PFSK-1 (cell line): ENCODE results near the gene PI4KB.

Experiments
- TAF1 ChIP-seq: IDR thresholded peaks from 2 replicates; pipeline ENCODE4 v1.6.1; 2012; ENCODE audit warnings: low read length, control low read depth, borderline replicate concordance; ENCODE audit not compliant: insufficient read depth
- TF ChIP-seq, protein P1 (sequence below), 2 experiments: IDR thresholded peaks; 2 replicates each; pipeline versions ENCODE4 v1.6.1 to v1.8.0; 2011 to 2012; ENCODE audit warnings: low read depth in 2 of 2, low read length in 2 of 2, control low read depth in 1 of 2, inconsistent platforms in 1 of 2, mild to moderate bottlenecking in 1 of 2, moderate library complexity in 1 of 2; ENCODE audit not compliant: insufficient read depth in 1 of 2

GRCh38 chr1:151352021-151352718 is 25.0 kb upstream of the PI4KB start:
- TF ChIP-seq, protein P1, sequence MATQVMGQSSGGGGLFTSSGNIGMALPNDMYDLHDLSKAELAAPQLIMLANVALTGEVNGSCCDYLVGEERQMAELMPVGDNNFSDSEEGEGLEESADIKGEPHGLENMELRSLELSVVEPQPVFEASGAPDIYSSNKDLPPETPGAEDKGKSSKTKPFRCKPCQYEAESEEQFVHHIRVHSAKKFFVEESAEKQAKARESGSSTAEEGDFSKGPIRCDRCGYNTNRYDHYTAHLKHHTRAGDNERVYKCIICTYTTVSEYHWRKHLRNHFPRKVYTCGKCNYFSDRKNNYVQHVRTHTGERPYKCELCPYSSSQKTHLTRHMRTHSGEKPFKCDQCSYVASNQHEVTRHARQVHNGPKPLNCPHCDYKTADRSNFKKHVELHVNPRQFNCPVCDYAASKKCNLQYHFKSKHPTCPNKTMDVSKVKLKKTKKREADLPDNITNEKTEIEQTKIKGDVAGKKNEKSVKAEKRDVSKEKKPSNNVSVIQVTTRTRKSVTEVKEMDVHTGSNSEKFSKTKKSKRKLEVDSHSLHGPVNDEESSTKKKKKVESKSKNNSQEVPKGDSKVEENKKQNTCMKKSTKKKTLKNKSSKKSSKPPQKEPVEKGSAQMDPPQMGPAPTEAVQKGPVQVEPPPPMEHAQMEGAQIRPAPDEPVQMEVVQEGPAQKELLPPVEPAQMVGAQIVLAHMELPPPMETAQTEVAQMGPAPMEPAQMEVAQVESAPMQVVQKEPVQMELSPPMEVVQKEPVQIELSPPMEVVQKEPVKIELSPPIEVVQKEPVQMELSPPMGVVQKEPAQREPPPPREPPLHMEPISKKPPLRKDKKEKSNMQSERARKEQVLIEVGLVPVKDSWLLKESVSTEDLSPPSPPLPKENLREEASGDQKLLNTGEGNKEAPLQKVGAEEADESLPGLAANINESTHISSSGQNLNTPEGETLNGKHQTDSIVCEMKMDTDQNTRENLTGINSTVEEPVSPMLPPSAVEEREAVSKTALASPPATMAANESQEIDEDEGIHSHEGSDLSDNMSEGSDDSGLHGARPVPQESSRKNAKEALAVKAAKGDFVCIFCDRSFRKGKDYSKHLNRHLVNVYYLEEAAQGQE (IDR thresholded peaks at IDR 0.05; ENCODE audit: insufficient read depth in 1 of 2, low read depth in 2 of 2, low read length in 2 of 2): no peak
- TF ChIP-seq TAF1: no peak
